SJSA1 (cell line): ENCODE measurements around the gene LRPAP1. TPM values are rescaled to one million over a fixed set of nuclear protein-coding genes. Genes with fewer than 3 reads are reported as not detected.

Source experiments
- DNase-seq, 2 experiments: peaks; one replicate each; pipeline ENCODE4 v3.0.0-alpha.2; 2015 to 2020; ENCODE audit warnings: low spot score in 2 of 2, low read depth in 1 of 2
- H3K27ac ChIP-seq: fragments of 250-450 bp; sonication (Bioruptor Pico); 2 replicates; pipeline ENCODE4 v1.5.1; 2020; ENCODE audit warnings: mild to moderate bottlenecking, moderate library complexity
- H3K27me3 ChIP-seq: fragments of 250-450 bp; sonication (Bioruptor Pico); replicated peaks from 2 replicates; pipeline ENCODE4 v1.5.1; 2020; ENCODE audit warnings: mild to moderate bottlenecking, moderate library complexity
- H3K36me3 ChIP-seq: fragments of 250-450 bp; sonication (Bioruptor Pico); 2 replicates; pipeline ENCODE4 v1.5.1; 2020; ENCODE audit warnings: mild to moderate bottlenecking
- H3K4me1 ChIP-seq: fragments of 250-450 bp; sonication (Bioruptor Pico); replicated peaks from 2 replicates; pipeline ENCODE4 v1.6.1; 2021; ENCODE audit warnings: mild to moderate bottlenecking
- H3K4me3 ChIP-seq: fragments of 250-450 bp; sonication (Bioruptor Pico); 2 replicates; pipeline ENCODE4 v1.5.1; 2020; ENCODE audit warnings: mild to moderate bottlenecking
- H3K9me3 ChIP-seq: fragments of 250-450 bp; sonication (Bioruptor Pico); replicated peaks from 2 replicates; pipeline ENCODE4 v1.5.1; 2020; ENCODE audit warnings: mild to moderate bottlenecking
- total RNA-seq: library from RNA; depleted of rRNA; stranded (reverse); fragments of >200 nt; shearing (Covaris generic); gene quantifications from 2 replicates; pipeline ENCODE4 v1.2.3, GENCODE V29; 2014

LRPAP1 gene
- total RNA-seq, 1 experiment from 2014 or later = 148 TPM

- H3K4me3 ChIP-seq = no peak overlapping the region
These were observed 31.6 kb downstream of the LRPAP1 start for GRCh38 chr4:3500634-3501101.

GRCh38 chr4:3500111-3500510 is 32.1 kb downstream of the LRPAP1 start:
- Histone ChIP-seq H3K9me3 (no peaks in the 10 kb centered on the region), H3K4me3 (no peak overlapping the region), H3K36me3 (no peaks in the 10 kb centered on the region), H3K4me1 (no peaks in the 10 kb centered on the region), H3K27me3 (no peaks in the 10 kb centered on the region), H3K27ac (no peak overlapping the region)
- DNase-seq = no peak

More at GRCh38 chr4:3500634-3501101, 31.6 kb downstream of the LRPAP1 start:
- Histone ChIP-seq H3K36me3 (no peaks in the 10 kb centered on the region), H3K9me3 (no peaks in the 10 kb centered on the region), H3K4me1 (no peaks in the 10 kb centered on the region), H3K27me3 (no peaks in the 10 kb centered on the region), H3K27ac (no peak overlapping the region)
- no peak for DNase-seq

- Histone ChIP-seq H3K27me3 (no peaks in the 10 kb centered on the region), H3K9me3 (no peaks in the 10 kb centered on the region)
These were observed 32.5 kb downstream of the LRPAP1 start for GRCh38 chr4:3499710-3500109.

GRCh38 chr4:3498901-3499510 is 33.2 kb downstream of the LRPAP1 start:
- Histone ChIP-seq H3K9me3 (no peaks in the 10 kb centered on the region), H3K27me3 (no peaks in the 10 kb centered on the region), H3K4me3 (no peak overlapping the region), H3K27ac (no peak overlapping the region), H3K36me3 (no peaks in the 10 kb centered on the region), H3K4me1 (no peaks in the 10 kb centered on the region)
- DNase-seq = no peak

More at GRCh38 chr4:3499710-3500109, 32.5 kb downstream of the LRPAP1 start:
- H3K36me3 ChIP-seq = no peaks in the 10 kb centered on the region
- no peaks in the 10 kb centered on the region for H3K4me1 ChIP-seq
- no peak overlapping the region for H3K27ac ChIP-seq
- H3K4me3 ChIP-seq = no peak overlapping the region
- no peak for DNase-seq

- no peaks in the 10 kb centered on the region for H3K4me1 ChIP-seq
- H3K36me3 ChIP-seq = no peaks in the 10 kb centered on the region
- H3K9me3 ChIP-seq = no peaks in the 10 kb centered on the region
- H3K27me3 ChIP-seq = no peaks in the 10 kb centered on the region
- no peak for DNase-seq
- H3K27ac ChIP-seq = no peak overlapping the region
- H3K4me3 ChIP-seq = no peak overlapping the region
These were observed 33.8 kb downstream of the LRPAP1 start for GRCh38 chr4:3498407-3498806.

- H3K27ac ChIP-seq = no peak overlapping the region
- no peaks in the 10 kb centered on the region for H3K36me3 ChIP-seq
- no peak overlapping the region for H3K4me3 ChIP-seq
- DNase-seq = no peak
- no peaks in the 10 kb centered on the region for H3K4me1 ChIP-seq
- H3K9me3 ChIP-seq = no peaks in the 10 kb centered on the region
- no peaks in the 10 kb centered on the region for H3K27me3 ChIP-seq
These were observed 34.5 kb downstream of the LRPAP1 start for GRCh38 chr4:3497523-3498389.

GRCh38 chr4:3497095-3497494 is 35.1 kb downstream of the LRPAP1 start:
- H3K4me3 ChIP-seq = no peak overlapping the region
- H3K36me3 ChIP-seq = no peaks in the 10 kb centered on the region
- H3K27me3 ChIP-seq = no peaks in the 10 kb centered on the region

GRCh38 chr4:3496021-3496420 is 36.2 kb downstream of the LRPAP1 start:
- H3K9me3 ChIP-seq = no peaks in the 10 kb centered on the region

More at GRCh38 chr4:3497095-3497494, 35.1 kb downstream of the LRPAP1 start:
- Histone ChIP-seq H3K9me3 (no peaks in the 10 kb centered on the region), H3K4me1 (no peaks in the 10 kb centered on the region), H3K27ac (no peak overlapping the region)
- no peak for DNase-seq

GRCh38 chr4:3495204-3495975 is 36.8 kb downstream of the LRPAP1 start:
- no peaks in the 10 kb centered on the region for H3K9me3 ChIP-seq
- no peak overlapping the region for H3K27ac ChIP-seq
- H3K4me3 ChIP-seq = no peak overlapping the region
- H3K36me3 ChIP-seq = no peaks in the 10 kb centered on the region
- no peaks in the 10 kb centered on the region for H3K4me1 ChIP-seq
- DNase-seq = no peak
- H3K27me3 ChIP-seq = no peaks in the 10 kb centered on the region

More at GRCh38 chr4:3496021-3496420, 36.2 kb downstream of the LRPAP1 start:
- no peaks in the 10 kb centered on the region for H3K36me3 ChIP-seq
- H3K27me3 ChIP-seq = no peaks in the 10 kb centered on the region
- no peaks in the 10 kb centered on the region for H3K4me1 ChIP-seq
- H3K27ac ChIP-seq = no peak overlapping the region
- no peak overlapping the region for H3K4me3 ChIP-seq
- no peak for DNase-seq

GRCh38 chr4:3494462-3494871 is 37.8 kb downstream of the LRPAP1 start:
- Histone ChIP-seq H3K36me3 (no peaks in the 10 kb centered on the region), H3K4me1 (no peaks in the 10 kb centered on the region), H3K27ac (no peak overlapping the region), H3K9me3 (no peaks in the 10 kb centered on the region), H3K27me3 (no peaks in the 10 kb centered on the region), H3K4me3 (no peak overlapping the region)
- DNase-seq = no peak

GRCh38 chr4:3493720-3494461 is 38.3 kb downstream of the LRPAP1 start:
- Histone ChIP-seq H3K4me1 (no peaks in the 10 kb centered on the region), H3K4me3 (no peak overlapping the region), H3K27ac (no peak overlapping the region), H3K27me3 (no peaks in the 10 kb centered on the region), H3K36me3 (no peaks in the 10 kb centered on the region), H3K9me3 (no peaks in the 10 kb centered on the region)
- DNase-seq = no peak

- Histone ChIP-seq H3K27ac (no peak overlapping the region), H3K4me1 (no peaks in the 10 kb centered on the region), H3K9me3 (no peaks in the 10 kb centered on the region), H3K36me3 (no peaks in the 10 kb centered on the region), H3K4me3 (no peak overlapping the region), H3K27me3 (no peaks in the 10 kb centered on the region)
- DNase-seq = no peak
These were observed 39.2 kb downstream of the LRPAP1 start for GRCh38 chr4:3492741-3493719.
